ENCODE results near the gene PEMT. TPM values are rescaled to one million over a fixed set of nuclear protein-coding genes. Genes with fewer than 3 reads are reported as not detected.

The PEMT gene
- total and polyA plus RNA-seq, 2 of the 4 experiments (the other 2 are of a cell fraction), result 23.3 to 49.5 TPM

DNA sequence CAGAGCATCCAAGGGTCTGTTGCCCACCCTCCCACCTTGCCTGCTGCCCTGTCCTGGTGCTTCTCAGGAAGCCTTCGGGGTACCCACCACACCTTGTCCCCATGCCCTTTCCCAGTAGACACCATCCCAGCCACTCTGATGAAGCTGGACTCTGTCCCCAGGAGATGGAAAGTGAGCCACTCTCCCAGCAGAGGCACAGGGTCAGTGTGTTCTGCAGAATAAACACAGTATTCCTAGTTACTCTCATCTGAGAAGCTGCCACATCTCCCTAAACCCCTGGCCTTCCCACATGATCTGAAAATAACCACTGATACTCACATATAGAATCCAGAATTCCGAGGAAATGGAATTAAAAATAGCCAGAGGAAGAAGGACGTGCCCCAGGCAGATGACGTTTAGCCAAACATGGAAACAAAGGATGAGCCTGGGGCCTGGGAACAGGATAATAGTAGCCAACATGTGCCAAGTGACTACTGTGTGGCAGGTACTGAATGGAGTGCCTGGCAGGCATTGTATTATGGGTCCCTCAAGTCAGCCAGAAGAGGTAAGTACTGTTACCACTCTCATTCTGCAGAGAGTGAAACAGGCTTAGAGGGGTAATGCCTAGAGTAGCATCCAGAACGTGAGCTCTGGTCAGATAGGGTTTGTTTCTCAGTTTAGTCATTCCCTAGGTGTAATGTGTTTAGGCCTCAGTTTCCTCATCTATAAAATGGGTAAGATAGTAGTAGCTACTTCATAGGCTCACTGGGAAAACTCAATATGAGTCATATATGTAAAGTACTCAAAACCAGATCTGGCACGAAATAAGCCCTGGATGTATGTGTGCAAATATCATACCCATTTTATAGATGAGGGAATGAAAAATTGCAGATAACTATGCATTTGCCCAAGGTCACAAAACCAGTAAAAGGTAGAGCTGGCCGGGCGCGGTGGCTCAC, 20.8 kb upstream of the PEMT start:
- Histone ChIP-seq H3K56ac (ENCODE audit: extremely low read depth, insufficient read depth, low read length) (no peak overlapping the region), H3K9ac (ENCODE audit: low read depth, low read length) (no peak overlapping the region), H3K4me3 (ENCODE audit: insufficient read depth, low read depth, low read length) (no peak overlapping the region), H2BK20ac (ENCODE audit: low read depth, low read length) (no peak overlapping the region), H2AFZ (replicated peaks; ENCODE audit: low read length, poor library complexity) (no peak overlapping the region), H3K18ac (ENCODE audit: low read depth, low read length) (no peak overlapping the region), H3K27ac (ENCODE audit: insufficient read depth, low read length) (no peak overlapping the region), H2BK5ac (ENCODE audit: low read depth, low read length, poor library complexity, severe bottlenecking) (no peak overlapping the region), H4K91ac (ENCODE audit: insufficient read depth, low read depth, low read length) (no peak overlapping the region), H3K9me3 (ENCODE audit: control insufficient read depth, insufficient read depth, low read length) (no peaks in the 10 kb centered on the region), H3K27me3 (ENCODE audit: control insufficient read depth, insufficient read depth, low read length) (peaks cover 4% of the 10 kb centered on the region; the same call in 1 of the 2 replicates), H3K79me1 (ENCODE audit: low read depth in 1 of 2, low read length in 2 of 2) (no peaks in the 10 kb centered on the region), H3K23ac (ENCODE audit: low read depth, low read length) (no peak overlapping the region), H3K4me2 (ENCODE audit: low read depth, low read length) (no peak overlapping the region), H3K36me3 (ENCODE audit: control insufficient read depth, insufficient read depth, low read length) (no peaks in the 10 kb centered on the region), H4K5ac (ENCODE audit: low read depth, low read length) (no peak overlapping the region), H3K4me1 (ENCODE audit: control insufficient read depth, insufficient read depth, low read length) (no peaks in the 10 kb centered on the region; the same call in 1 of the 2 replicates), H2BK120ac (ENCODE audit: low read depth, low read length) (no peak overlapping the region), H2AK5ac (ENCODE audit: low read depth, low read length) (no peak overlapping the region), H3K4ac (ENCODE audit: low read depth, low read length) (no peak overlapping the region), H2AK9ac (replicated peaks; ENCODE audit: low read depth, low read length, poor library complexity) (no peak overlapping the region), H4K20me1 (ENCODE audit: insufficient read depth, low read length) (no peaks in the 10 kb centered on the region), H3K14ac (replicated peaks; ENCODE audit: low read depth, low read length) (no peak overlapping the region), H2BK15ac (ENCODE audit: low read depth, low read length) (no peak overlapping the region), H4K8ac (ENCODE audit: low read depth in 2 of 2, low read length in 2 of 2) (no peak overlapping the region), H3K9me1 (ENCODE audit: insufficient read depth, low read length) (no peaks in the 10 kb centered on the region)
- no peak for ATAC-seq (ENCODE audit: low read depth)
- no TSS peak for BruUV-seq (replicated peaks)
- 83% methylated on average over 1 of the region's 9 CpGs; no CpG with 5 or more reads in 1 of the 2 experiments for WGBS, 2 experiments (ENCODE audit: extremely low coverage in 2 of 2, insufficient read length in 1 of 2)
- ChIA-PET POLR2A (ENCODE audit: unreplicated experiment) (no interaction called here), CTCF (interaction anchor here (1.5 kb wide), 1 partner anchor 47 kb away, joined by 4 read pairs; no protein-coding TSS in a partner anchor)
- intact Hi-C loops (cut with micrococcal nuclease) (loop anchor here (1.0 to 5.0 kb wide), 2 partner anchors 115 to 256 kb away; partner anchors contain the start of gene RASD1), dilution Hi-C loops (cut with HindIII; ENCODE audit: low sequenced_read_pairs, unreplicated experiment) (no loop called here), in situ Hi-C loops (cut with MboI; ENCODE audit: low sequenced_read_pairs) (no loop called here)
- TF ChIP-seq CEBPB (IDR thresholded peaks at IDR 0.05; ENCODE audit: low read depth, low read length) (no peak), MAZ (IDR thresholded peaks at IDR 0.05; ENCODE audit: borderline replicate concordance, low read depth, low read length) (no peak), BHLHE40 (IDR thresholded peaks at IDR 0.05; ENCODE audit: low read depth, low read length) (no peak), RAD21 (IDR thresholded peaks at IDR 0.05; ENCODE audit: low read length) (no peak), RCOR1 (IDR thresholded peaks at IDR 0.05; ENCODE audit: insufficient replicate concordance, low read length) (no peak), CHD1 (IDR thresholded peaks at IDR 0.05; ENCODE audit: low read depth, low read length) (no peak)
- TF ChIP-seq, protein P1, sequence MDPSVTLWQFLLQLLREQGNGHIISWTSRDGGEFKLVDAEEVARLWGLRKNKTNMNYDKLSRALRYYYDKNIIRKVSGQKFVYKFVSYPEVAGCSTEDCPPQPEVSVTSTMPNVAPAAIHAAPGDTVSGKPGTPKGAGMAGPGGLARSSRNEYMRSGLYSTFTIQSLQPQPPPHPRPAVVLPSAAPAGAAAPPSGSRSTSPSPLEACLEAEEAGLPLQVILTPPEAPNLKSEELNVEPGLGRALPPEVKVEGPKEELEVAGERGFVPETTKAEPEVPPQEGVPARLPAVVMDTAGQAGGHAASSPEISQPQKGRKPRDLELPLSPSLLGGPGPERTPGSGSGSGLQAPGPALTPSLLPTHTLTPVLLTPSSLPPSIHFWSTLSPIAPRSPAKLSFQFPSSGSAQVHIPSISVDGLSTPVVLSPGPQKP (IDR thresholded peaks at IDR 0.05; ENCODE audit: borderline replicate concordance, low read depth, low read length), result no peak
- no peak for DNase-seq

All from IMR-90 (cell line).